ENCODE data around the gene LNPK.

Gene LNPK, protein sequence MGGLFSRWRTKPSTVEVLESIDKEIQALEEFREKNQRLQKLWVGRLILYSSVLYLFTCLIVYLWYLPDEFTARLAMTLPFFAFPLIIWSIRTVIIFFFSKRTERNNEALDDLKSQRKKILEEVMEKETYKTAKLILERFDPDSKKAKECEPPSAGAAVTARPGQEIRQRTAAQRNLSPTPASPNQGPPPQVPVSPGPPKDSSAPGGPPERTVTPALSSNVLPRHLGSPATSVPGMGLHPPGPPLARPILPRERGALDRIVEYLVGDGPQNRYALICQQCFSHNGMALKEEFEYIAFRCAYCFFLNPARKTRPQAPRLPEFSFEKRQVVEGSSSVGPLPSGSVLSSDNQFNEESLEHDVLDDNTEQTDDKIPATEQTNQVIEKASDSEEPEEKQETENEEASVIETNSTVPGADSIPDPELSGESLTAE

DNA sequence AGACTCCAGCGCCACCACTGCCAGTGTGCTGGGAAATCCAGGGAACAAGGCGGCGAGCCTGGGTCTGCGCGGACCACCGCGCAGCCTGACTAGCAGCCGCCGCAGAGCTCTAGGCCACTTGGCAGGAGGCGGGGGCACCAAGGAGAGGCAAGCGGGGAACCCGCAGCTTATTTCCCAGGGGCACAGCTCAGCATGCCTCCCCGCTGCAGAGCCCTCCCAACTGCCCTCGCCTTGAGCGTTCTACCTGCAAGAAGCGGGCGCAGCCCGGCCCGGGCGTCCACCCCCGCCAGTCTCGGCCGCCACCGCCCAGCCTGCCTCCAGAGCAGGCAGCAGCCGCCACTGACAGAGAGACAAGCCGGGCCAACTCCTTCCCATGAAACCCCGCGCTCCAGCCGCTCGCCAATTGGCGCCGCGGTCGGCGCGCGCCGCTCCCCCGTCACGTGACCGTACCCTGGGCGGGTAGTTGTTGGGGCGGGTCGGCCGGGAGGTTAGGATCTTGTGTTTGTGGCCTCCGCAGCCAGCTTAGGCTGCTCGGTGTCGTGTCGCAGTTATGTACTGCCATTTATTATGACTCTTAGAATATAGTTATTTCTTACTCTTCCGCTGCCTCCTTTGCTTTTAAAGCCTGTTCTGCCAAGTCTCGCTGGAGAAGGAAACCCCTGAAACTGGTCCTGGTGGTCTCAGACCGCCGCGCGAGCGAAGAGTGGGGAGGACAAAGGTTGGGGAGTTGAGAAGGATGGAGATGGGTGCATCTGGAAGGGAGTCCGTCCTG is at the start of gene LNPK:
Gene LNPK (minus strand): TSS at position 352 of the 772 bp plus-strand sequence. CDS start 6,683 bp downstream, outside the sequence.
- H3K9me3 Mint-ChIP-seq (ENCODE audit: low read depth): no peaks in the 10 kb centered on the region

DNA sequence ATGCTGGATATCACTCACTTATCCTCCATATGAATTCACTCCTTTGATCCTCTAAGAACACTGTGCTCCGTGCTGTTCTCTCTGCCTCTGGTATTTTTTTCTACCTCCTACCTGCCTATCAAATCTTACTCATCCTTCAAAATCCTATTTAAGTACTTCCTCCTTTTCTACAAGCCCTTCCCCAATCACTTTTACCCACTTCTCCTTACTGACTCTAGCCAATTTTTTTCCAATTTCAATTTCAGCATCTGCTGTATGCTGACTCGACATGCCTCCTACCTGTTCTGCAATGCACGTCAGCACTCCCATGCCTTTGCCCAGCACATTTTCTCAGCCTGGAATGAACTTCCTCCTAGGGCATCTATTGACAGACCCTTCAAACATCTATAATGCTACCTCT is 37.3 kb upstream of the LNPK start:
- Mint-ChIP-seq H3K27ac (no peak overlapping the region), H3K9me3 (ENCODE audit: low read depth) (peaks cover 3% of the 10 kb centered on the region), H3K4me3 (no peak overlapping the region), H3K4me1 (ENCODE audit: low read depth) (no peaks in the 10 kb centered on the region), H3K27me3 (peaks cover 28% of the 10 kb centered on the region), H3K36me3 (peaks cover 5% of the 10 kb centered on the region)

More for the DNA sequence above, at the start of gene LNPK:
- Mint-ChIP-seq H3K4me1 (ENCODE audit: low read depth) (peaks cover 29% of the 10 kb centered on the region), H3K27me3 (no peaks in the 10 kb centered on the region), H3K27ac (peak within 1 kb of the TSS; percentile 93), H3K4me3 (peak within 1 kb of the TSS; percentile 99), H3K36me3 (peaks cover 2% of the 10 kb centered on the region)

DNA sequence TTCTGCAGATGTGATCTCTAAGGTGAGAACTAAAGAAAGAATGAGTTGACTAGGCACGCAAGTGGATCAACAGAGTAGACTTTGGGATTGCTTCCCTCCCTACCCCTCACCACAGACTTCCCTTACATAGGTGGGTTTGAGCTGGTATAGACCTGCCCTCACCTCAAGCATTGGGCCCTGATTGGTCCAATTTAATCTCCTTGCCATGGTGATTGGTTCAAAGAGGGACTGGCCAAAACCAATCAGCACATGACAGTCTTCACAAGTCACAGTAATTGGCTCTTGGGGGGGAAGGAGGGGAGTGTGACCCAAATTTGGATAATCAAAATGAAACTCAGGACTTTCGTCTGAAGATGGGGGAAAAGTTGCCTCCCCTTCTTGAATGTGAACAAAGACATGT is 36.6 kb upstream of the LNPK start:
- H3K4me3 Mint-ChIP-seq: no peak overlapping the region
- H3K27ac Mint-ChIP-seq: no peak overlapping the region
- peaks cover 2% of the 10 kb centered on the region for H3K36me3 Mint-ChIP-seq
- peaks cover 3% of the 10 kb centered on the region for H3K9me3 Mint-ChIP-seq (ENCODE audit: low read depth)
- peaks cover 29% of the 10 kb centered on the region for H3K27me3 Mint-ChIP-seq
- H3K4me1 Mint-ChIP-seq (ENCODE audit: low read depth): no peaks in the 10 kb centered on the region

- Mint-ChIP-seq H3K4me3 (no peak overlapping the region), H3K36me3 (no peaks in the 10 kb centered on the region), H3K27me3 (peaks cover 18% of the 10 kb centered on the region), H3K4me1 (ENCODE audit: low read depth) (no peaks in the 10 kb centered on the region), H3K27ac (no peak overlapping the region), H3K9me3 (ENCODE audit: low read depth) (no peaks in the 10 kb centered on the region)
These were observed 33.1 kb upstream of the LNPK start for GRCh38 chr2:176035013-176035691.

DNA sequence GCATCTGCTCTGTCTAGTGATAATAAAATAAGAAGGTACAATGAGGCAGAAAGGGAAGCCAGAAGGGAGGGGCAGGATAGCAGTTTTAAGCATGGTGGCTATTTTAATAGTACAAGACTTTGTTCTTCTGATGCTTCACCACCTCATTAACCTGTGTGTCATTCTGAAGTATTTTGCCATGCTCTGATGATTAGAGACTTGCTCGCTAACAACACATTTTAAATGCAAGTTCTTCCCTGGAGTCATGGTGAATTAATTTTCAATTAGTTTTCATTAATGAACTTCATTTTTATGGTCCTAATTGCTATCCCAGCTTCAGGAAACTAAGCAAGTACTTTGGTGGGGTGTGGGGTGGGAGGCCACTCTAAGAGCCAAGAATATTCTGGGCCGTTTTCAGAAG is 25.7 kb upstream of the LNPK start:
- Mint-ChIP-seq H3K27ac (no peak overlapping the region), H3K27me3 (peaks cover 18% of the 10 kb centered on the region), H3K4me3 (no peak overlapping the region), H3K4me1 (ENCODE audit: low read depth) (no peaks in the 10 kb centered on the region), H3K9me3 (ENCODE audit: low read depth) (no peaks in the 10 kb centered on the region), H3K36me3 (no peaks in the 10 kb centered on the region)

GRCh38 chr2:176025932-176026331 is 23.9 kb upstream of the LNPK start:
- H3K4me3 Mint-ChIP-seq: no peak overlapping the region
- no peaks in the 10 kb centered on the region for H3K36me3 Mint-ChIP-seq
- no peak overlapping the region for H3K27ac Mint-ChIP-seq
- no peaks in the 10 kb centered on the region for H3K9me3 Mint-ChIP-seq (ENCODE audit: low read depth)
- no peaks in the 10 kb centered on the region for H3K4me1 Mint-ChIP-seq (ENCODE audit: low read depth)
- H3K27me3 Mint-ChIP-seq: peaks cover 21% of the 10 kb centered on the region

- no peaks in the 10 kb centered on the region for H3K36me3 Mint-ChIP-seq
- H3K4me3 Mint-ChIP-seq: no peak overlapping the region
- no peak overlapping the region for H3K27ac Mint-ChIP-seq
- peaks cover 22% of the 10 kb centered on the region for H3K27me3 Mint-ChIP-seq
- H3K4me1 Mint-ChIP-seq (ENCODE audit: low read depth): no peaks in the 10 kb centered on the region
- H3K9me3 Mint-ChIP-seq (ENCODE audit: low read depth): no peaks in the 10 kb centered on the region
These were observed 22.0 kb upstream of the LNPK start for GRCh38 chr2:176024083-176024482.

DNA sequence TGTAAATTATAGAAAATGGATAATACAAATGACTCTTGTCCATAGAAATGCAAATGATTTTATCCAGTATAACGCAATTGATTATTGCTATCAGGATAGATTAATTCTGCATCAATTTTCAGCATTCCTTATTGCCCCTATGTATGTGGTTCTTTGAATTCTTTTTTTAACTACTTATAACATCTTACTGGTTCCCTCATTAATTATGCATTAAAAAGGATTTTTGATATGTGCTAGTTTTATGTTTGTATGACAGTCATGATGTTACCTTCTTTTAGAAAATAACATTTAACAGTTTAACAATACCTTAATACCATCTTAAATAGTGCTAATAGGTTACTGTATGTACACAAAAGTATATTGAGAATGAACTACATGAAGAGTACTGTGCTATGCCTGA is 20.0 kb upstream of the LNPK start:
- Mint-ChIP-seq H3K9me3 (ENCODE audit: low read depth) (no peaks in the 10 kb centered on the region), H3K4me3 (no peak overlapping the region), H3K27ac (no peak overlapping the region), H3K36me3 (no peaks in the 10 kb centered on the region), H3K4me1 (ENCODE audit: low read depth) (no peaks in the 10 kb centered on the region), H3K27me3 (peaks cover 25% of the 10 kb centered on the region)

DNA sequence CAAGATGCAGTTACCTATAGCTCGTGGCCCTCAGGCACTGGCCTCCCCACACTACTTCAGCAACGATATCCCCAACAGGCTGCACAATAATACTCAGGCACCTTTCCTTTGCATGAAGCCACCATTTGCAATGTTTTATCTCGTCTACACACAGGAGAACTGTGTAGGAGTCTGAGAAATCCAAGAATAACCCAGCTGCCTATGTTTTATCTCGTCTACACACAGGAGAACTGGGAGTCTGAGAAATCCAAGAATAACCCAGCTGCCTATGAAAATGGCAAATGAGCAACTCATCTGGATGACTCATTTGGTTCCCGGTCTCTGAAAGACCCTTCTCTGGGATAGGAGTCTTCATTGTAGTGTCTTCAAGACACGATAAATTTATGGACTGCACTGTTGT is 18.3 kb upstream of the LNPK start:
- H3K27ac Mint-ChIP-seq: no peak overlapping the region
- H3K9me3 Mint-ChIP-seq (ENCODE audit: low read depth): no peaks in the 10 kb centered on the region
- no peaks in the 10 kb centered on the region for H3K4me1 Mint-ChIP-seq (ENCODE audit: low read depth)
- no peak overlapping the region for H3K4me3 Mint-ChIP-seq
- peaks cover 28% of the 10 kb centered on the region for H3K27me3 Mint-ChIP-seq
- H3K36me3 Mint-ChIP-seq: peaks cover 3% of the 10 kb centered on the region

DNA sequence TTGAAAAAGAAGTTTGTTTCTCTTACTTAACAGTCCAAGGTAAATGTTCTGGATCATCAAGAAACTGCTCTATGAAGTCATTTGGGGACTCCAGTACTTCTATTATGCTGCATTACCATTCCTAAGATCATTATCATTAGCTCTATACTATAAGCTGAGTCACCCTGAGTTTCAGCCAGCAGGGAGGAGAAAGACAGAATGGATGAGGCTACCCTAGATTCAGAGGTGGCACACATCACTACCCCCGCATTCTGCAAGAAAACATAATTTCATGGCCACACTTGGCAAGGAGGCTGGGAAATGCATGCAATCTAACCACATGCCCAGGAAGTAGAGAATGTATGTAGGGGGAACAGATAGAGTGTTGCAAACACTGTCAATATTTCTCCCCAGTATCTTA is 16.6 kb upstream of the LNPK start:
- H3K27ac Mint-ChIP-seq: no peak overlapping the region
- H3K36me3 Mint-ChIP-seq: peaks cover 5% of the 10 kb centered on the region
- H3K27me3 Mint-ChIP-seq: peaks cover 30% of the 10 kb centered on the region
- no peak overlapping the region for H3K4me3 Mint-ChIP-seq
- H3K4me1 Mint-ChIP-seq (ENCODE audit: low read depth): no peaks in the 10 kb centered on the region
- no peaks in the 10 kb centered on the region for H3K9me3 Mint-ChIP-seq (ENCODE audit: low read depth)

- H3K27me3 Mint-ChIP-seq: peaks cover 6% of the 10 kb centered on the region
- no peak overlapping the region for H3K27ac Mint-ChIP-seq
- H3K36me3 Mint-ChIP-seq: peaks cover 9% of the 10 kb centered on the region
- no peak overlapping the region for H3K4me3 Mint-ChIP-seq
- no peaks in the 10 kb centered on the region for H3K9me3 Mint-ChIP-seq (ENCODE audit: low read depth)
- no peaks in the 10 kb centered on the region for H3K4me1 Mint-ChIP-seq (ENCODE audit: low read depth)
These were observed 7.4 kb upstream of the LNPK start for GRCh38 chr2:176009445-176009844.

GRCh38 chr2:176004934-176005333 is 2.9 kb upstream of the LNPK start:
- no peaks in the 10 kb centered on the region for H3K9me3 Mint-ChIP-seq (ENCODE audit: low read depth)
- peaks cover 4% of the 10 kb centered on the region for H3K27me3 Mint-ChIP-seq
- peaks cover 9% of the 10 kb centered on the region for H3K36me3 Mint-ChIP-seq
- peaks cover 23% of the 10 kb centered on the region for H3K4me1 Mint-ChIP-seq (ENCODE audit: low read depth)
- no peak overlapping the region for H3K4me3 Mint-ChIP-seq
- H3K27ac Mint-ChIP-seq: no peak overlapping the region

DNA sequence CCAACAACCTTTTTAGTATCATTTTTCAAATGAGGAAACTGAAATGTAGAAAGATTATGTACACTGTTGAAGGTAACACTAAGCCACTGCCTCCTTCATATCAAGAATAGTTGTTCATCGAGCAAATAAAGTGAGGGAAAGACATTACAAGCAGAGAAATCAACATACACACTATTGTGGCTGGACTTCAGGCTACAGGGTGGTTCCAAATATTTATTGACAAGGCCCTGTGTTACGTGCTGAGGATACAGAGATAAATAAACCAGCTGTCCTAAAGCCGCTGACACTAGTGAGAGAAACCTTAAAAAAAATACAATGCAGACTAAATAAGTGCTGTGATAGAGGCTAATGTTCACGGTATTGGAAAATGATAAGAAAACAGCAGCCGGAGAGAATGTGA is 1.9 kb upstream of the LNPK start:
- Mint-ChIP-seq H3K4me3 (no peak overlapping the region), H3K27ac (no peak overlapping the region), H3K4me1 (ENCODE audit: low read depth) (peaks cover 28% of the 10 kb centered on the region), H3K9me3 (ENCODE audit: low read depth) (no peaks in the 10 kb centered on the region), H3K27me3 (peaks cover 2% of the 10 kb centered on the region), H3K36me3 (peaks cover 9% of the 10 kb centered on the region)

GRCh38 chr2:176002688-176003210 is 682 bp upstream of the LNPK start:
- H3K4me1 Mint-ChIP-seq (ENCODE audit: low read depth): peaks cover 29% of the 10 kb centered on the region
- no peaks in the 10 kb centered on the region for H3K27me3 Mint-ChIP-seq
- H3K9me3 Mint-ChIP-seq (ENCODE audit: low read depth): no peaks in the 10 kb centered on the region

More at GRCh38 chr2:176002688-176003210, 682 bp upstream of the LNPK start:
- Mint-ChIP-seq H3K27ac (peak overlapping the region; percentile 93), H3K36me3 (peaks cover 2% of the 10 kb centered on the region), H3K4me3 (peak overlapping the region; percentile 99)
